Activated T-helper 1 cell treated with anti-CD3 and anti-CD28 coated beads, Interleukin-2, amount 50 U/mL, for 16 hours (primary cell): ENCODE measurements around the gene SLC45A3.

Experiments
- DNase-seq, 2 donors: peaks; one replicate each; pipeline ENCODE4 v3.0.0-alpha.2; 2020; ENCODE audit warnings: low read depth in 1 of 2, low spot score in 1 of 2

Gene SLC45A3

GRCh38 chr1:205669341-205670149 is 10.8 kb downstream of the SLC45A3 start:
- no peak for DNase-seq

GRCh38 chr1:205668951-205669340 is 11.4 kb downstream of the SLC45A3 start:
- DNase-seq: no peak

- DNase-seq: no peak
These were observed 12.2 kb downstream of the SLC45A3 start for GRCh38 chr1:205667909-205668643.

GRCh38 chr1:205666372-205667166 is 13.7 kb downstream of the SLC45A3 start:
- no peak for DNase-seq

DNA sequence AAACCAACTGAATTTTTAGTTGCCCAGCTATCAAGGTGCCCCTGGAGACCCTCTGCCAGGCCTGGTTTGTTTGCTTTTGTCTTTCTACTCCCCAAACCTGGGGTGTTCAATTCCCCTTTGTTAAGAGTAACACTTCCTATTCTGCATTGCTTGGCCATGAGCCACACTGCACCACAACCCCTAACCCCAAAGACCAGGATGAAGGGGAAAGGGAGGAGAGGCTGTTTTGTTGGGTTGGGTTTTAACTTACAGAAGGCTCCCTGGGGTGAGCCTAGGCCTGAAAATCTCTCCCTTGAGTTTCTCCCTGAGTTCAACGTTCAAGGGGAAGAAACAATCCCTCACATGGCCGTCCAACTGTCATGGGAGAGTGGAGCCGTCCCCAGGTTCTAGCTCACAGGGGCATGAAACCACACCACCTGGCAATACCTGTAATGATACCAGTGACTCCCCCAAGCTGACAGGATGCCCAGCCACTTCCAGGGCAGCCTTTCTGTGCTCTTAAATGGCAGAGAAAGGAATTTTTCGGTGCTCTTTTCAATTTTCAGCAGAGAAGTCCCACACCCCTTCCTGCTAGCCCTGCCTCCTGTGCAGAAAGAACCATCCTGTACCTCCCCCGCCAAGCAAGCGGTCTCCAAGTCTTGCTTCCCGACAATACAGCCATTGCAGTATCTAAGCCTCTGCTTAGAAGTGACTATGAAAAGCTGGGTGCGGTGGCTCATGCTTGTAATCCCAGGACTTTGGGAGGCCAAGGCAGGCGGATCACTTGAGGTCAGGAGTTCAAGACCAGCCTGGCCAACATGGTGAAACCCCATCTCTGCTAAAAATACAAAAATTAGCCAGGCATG is 14.9 kb downstream of the SLC45A3 start:
- DNase-seq: no peak

DNA sequence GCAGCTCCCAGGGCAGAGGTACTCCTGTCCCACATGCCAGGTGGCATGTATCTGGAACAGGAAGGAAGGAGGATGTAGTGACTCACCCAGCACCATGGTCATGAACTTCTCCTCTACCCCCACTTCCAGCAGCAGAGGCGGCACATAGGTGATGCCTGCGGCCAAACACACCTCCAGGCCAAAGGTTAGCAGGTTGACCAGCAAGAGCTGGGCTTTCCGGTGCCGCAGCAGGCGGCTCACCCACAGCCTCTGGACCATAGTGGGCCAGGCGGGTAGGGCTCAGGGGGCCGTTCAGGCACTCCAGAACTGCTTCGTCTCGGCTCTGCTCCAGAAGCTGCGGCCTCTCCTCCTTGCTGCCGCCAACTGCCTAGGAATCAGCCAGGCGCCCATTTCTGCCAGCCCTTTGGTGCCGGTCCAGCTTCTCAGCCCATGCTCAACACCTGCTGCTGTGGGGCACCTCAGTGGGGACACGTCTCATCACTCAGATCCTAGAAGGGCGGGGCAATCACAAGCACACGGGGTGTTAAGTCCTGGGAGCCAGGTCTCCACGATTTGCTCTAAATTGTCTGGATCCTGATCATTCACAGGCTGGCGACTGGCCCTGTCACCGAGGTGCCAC is 15.8 kb downstream of the SLC45A3 start:
- DNase-seq: no peak

- no peak for DNase-seq
These were observed 16.9 kb downstream of the SLC45A3 start for GRCh38 chr1:205663286-205663936.

- no peak for DNase-seq
These were observed 17.5 kb downstream of the SLC45A3 start for GRCh38 chr1:205662791-205663190.

- no peak for DNase-seq
These were observed 18.1 kb downstream of the SLC45A3 start for GRCh38 chr1:205662135-205662738.

GRCh38 chr1:205661429-205662134 is 18.7 kb downstream of the SLC45A3 start:
- no peak for DNase-seq

GRCh38 chr1:205660361-205660760 is 19.9 kb downstream of the SLC45A3 start:
- no peak for DNase-seq

DNA sequence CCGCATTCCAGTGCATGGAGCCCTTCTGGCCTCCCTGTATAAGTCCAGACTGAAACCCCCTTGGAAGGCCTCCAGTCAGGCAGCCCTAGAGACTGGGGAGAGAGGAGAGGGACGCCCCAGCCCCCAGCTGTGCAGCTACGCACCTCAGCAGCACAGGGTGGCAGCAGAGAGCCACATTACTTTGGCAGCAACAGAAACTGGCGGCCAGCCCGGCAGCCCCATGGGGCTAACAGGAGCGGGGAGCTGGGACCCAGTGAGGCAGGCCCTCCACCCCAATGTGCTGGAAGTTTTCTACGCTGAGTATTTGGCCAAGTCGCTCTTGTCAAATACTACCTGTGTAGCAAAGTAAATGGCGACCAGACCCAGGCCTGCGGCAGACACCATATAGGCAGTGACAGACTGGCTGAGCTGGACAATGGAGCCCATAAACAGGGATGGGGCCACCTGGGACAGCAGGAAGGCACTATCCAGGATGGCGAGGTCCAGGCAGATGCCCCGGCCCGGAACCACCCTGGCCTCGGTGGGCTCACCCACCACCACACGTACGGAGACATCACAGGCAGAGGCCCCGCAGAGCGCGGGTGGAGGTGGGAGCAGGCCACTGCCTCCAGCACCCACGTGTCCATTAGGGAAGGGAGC is 21.2 kb downstream of the SLC45A3 start:
- DNase-seq: peak; percentile 45 to 54

- DNase-seq: no peak
These were observed 24.1 kb downstream of the SLC45A3 start for GRCh38 chr1:205656236-205656635.

DNA sequence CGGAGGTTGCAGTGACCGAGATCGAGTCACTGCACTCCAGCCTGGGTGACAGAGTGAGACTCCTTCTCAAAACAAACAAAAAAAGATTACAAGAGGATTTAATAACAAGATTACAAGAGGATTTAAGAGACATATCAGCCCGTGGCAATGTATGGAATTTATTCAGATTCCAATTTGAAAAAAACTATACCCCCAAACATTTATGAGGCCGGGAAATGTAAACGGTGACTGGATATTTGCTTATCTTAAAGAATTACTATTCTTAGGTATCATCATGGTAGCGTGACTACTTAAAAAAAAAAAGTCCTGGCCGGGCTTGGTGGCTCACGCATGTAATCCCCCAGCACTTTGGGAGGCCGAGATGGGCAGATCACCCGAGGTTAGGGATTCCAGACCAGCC is 27.3 kb downstream of the SLC45A3 start:
- no peak for DNase-seq

DNA sequence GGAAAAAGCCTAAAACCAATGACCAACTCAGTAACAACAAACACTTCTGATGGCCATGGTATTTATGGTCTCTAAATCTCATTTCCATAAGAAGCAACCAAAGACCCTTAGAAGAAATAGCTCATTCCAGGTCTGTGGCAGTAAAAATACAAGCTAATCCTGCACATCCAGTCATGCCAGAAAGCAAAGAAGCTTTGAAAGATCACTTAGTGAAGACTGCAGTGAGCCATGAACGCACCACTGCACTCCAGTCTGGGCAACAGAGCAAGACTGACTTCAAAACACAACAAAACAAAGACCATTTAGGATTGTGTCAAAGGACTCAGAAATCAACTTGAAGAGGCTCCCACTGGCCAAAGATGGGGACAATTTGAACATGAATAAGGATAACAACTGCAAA is 30.1 kb downstream of the SLC45A3 start:
- DNase-seq: no peak

DNA sequence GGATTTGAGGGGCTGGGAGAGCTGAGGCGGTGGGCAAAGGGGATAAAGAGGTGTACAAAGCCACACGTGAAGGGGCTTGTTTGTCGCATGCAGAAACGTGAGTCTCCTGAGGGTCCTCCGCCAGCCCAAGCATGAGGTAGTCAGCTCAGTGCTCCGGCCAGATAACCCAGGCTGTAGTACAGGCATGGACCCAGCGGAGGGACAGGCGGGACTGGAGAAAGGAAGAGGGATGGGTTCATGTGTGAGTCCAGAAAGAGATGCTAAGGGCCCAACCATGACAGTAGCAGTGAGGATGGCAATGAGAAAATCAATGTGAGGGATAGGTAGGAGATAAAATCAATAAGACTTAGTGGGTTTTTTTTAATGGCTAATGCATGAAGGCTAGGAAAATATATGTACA is 34.8 kb downstream of the SLC45A3 start:
- DNase-seq: no peak

DNA sequence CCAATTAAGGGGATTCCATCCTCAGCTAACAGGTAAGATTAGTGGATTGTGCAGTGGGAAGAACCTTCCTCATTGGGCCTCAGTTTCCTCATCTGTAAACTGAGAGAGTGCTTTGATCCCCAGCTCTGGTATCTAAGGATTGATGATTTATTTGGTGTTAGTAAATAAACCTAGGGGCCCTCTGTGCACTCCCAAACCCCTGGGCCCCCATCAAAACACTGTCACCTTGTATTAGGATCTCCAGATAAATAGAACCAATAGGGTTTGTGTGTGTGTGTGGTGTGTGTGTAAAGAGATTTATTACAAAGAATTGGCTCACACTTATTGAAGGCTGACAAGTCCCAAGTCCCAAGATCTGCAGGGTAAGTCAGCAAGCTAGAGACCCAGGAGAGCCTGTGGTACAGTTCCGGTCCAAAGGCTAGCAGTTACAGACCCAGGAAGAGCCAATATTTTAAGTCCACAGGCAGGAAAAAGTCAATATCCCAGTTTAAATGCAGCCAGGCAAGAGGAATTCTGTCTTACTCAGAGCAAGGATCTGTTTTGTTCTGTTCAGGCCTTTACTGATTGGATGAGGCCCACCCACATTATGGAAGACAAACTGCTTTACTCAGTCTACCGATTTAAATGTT is 37.5 kb downstream of the SLC45A3 start:
- DNase-seq: no peak

GRCh38 chr1:205639567-205639966 is 40.7 kb downstream of the SLC45A3 start:
- DNase-seq: no peak
